Endothelial cell of umbilical vein (primary cell): ENCODE data around the gene FBXL14.

Experiments used
- EZH2 ChIP-seq: IDR thresholded peaks from 2 replicates; pipeline ENCODE4 v1.6.1; 2012; ENCODE audit warnings: borderline replicate concordance, low read depth, mild to moderate bottlenecking, moderate library complexity, low read length, inconsistent platforms; ENCODE audit not compliant: severe bottlenecking
- FOS ChIP-seq: IDR thresholded peaks from 2 replicates; pipeline ENCODE4 v1.6.1; 2011; ENCODE audit warnings: mild to moderate bottlenecking, low read length, moderate library complexity, borderline replicate concordance; ENCODE audit not compliant: insufficient read depth
- POLR2A ChIP-seq: IDR thresholded peaks from 2 replicates; pipeline ENCODE4 v1.6.1; 2012; ENCODE audit warnings: low read depth, mild to moderate bottlenecking, control low read depth, low read length
- POLR2AphosphoS5 ChIP-seq: IDR thresholded peaks from 2 replicates; pipeline ENCODE4 v1.6.1; 2012; ENCODE audit warnings: low read depth, mild to moderate bottlenecking, control low read depth, low read length, moderate library complexity; ENCODE audit not compliant: insufficient read depth
- TF ChIP-seq, protein P1 (sequence below), 2 donors: IDR thresholded peaks; 1 replicate in 1 of 2; 2 replicates in 1 of 2; pipeline ENCODE4 v1.5.1; 2011; ENCODE audit warnings: low read length in 2 of 2, mild to moderate bottlenecking in 2 of 2, moderate library complexity in 2 of 2, control low read depth in 1 of 2, inconsistent platforms in 1 of 2, low read depth in 1 of 2; ENCODE audit not compliant: insufficient read depth in 1 of 2; ENCODE audit errors: extremely low read depth in 1 of 2

DNA sequence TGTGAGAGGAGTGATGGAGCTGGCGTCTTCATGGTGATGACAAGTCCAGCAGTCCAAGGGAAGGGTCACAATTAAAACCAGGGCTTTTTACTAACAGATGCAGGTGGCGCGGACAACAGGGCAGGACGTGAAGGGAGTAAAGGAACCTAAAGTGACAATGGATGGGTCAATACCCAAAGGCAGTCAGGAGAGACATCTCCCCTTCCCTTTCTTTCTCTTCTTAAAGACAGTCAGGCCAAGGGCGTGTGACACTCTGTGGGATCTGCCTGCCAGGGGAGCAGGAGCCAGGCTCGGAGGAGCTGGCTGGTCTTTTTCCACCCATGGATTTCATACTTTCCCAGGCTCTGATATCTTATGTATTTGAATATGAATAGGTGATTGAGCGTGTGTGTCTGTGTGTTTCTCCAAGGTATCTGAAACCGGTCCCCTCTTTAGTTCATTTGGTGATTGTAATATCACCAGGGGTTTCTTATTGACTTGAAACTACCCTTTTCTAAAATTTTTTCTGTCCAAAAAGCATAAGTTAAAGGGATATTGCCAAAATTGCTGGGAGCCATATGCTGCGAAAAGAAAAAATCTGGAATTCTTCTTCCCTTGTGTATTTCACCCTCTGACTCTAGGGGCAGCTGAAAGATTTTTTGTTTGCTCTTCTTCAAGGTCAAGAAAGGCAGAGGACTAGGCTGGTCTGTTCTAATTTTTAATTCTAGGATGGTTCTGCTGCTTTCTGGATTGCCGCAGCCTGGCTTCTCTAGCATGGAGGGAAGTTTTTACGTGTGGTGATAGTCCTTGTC, 61.8 kb downstream of the FBXL14 start:
- TF ChIP-seq POLR2A (no peak), FOS (no peak), POLR2AphosphoS5 (no peak), EZH2 (no peak)
- TF ChIP-seq, protein P1, sequence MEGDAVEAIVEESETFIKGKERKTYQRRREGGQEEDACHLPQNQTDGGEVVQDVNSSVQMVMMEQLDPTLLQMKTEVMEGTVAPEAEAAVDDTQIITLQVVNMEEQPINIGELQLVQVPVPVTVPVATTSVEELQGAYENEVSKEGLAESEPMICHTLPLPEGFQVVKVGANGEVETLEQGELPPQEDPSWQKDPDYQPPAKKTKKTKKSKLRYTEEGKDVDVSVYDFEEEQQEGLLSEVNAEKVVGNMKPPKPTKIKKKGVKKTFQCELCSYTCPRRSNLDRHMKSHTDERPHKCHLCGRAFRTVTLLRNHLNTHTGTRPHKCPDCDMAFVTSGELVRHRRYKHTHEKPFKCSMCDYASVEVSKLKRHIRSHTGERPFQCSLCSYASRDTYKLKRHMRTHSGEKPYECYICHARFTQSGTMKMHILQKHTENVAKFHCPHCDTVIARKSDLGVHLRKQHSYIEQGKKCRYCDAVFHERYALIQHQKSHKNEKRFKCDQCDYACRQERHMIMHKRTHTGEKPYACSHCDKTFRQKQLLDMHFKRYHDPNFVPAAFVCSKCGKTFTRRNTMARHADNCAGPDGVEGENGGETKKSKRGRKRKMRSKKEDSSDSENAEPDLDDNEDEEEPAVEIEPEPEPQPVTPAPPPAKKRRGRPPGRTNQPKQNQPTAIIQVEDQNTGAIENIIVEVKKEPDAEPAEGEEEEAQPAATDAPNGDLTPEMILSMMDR (IDR thresholded peaks at IDR 0.05; ENCODE audit: extremely low read depth in 1 of 2, insufficient read depth in 1 of 2, low read depth in 1 of 2, low read length in 2 of 2): no peak
